Adrenal gland (tissue), 5 donors: Measurements from ENCODE around the gene AXL.

Experiments
- CTCF ChIP-seq, 6 experiments: fragments of 450-650 bp in 4 of 6; fragments of 200-600 bp in 2 of 6; sonication (generic) in 1 of 6; IDR thresholded peaks; 1 replicate in 5 of 6; 2 replicates in 1 of 6; pipeline versions ENCODE4 v1.5.1 to v1.8.0; 2016 to 2021; ENCODE audit warnings: antibody characterized with exemption in 6 of 6, mild to moderate bottlenecking in 2 of 6, moderate library complexity in 1 of 6
- POLR2A ChIP-seq, 2 donors: fragments of 450-650 bp; IDR thresholded peaks; one replicate each; pipeline ENCODE4 v1.6.1; 2017; ENCODE audit warnings: antibody characterized with exemption in 2 of 2, mild to moderate bottlenecking in 2 of 2, moderate library complexity in 1 of 2
- donor health status: DM: no; HTN: no; CAD: no.

DNA sequence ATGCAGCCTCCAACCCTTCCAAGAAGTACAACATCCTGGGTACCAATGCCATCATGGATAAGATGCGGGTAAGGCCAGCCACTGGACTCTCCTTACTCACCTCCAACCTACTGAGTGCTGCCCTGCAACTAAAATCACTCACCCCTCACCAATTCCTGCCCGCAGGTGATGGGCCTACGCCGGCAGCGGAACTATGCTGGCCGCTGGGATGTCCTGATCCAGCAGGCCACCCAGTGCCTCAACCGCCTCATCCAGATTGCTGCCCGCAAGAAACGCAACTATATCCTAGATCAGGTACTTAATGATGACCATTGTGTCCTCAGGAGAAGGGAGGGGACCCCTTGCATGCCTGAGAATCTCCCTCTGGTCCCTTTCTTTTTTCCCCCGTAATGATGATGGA is 75.4 kb downstream of the AXL start:
- no peak for TF ChIP-seq POLR2A (IDR thresholded peaks at IDR 0.05)
- no peak for TF ChIP-seq CTCF (IDR thresholded peaks at IDR 0.05)
